Parathyroid adenoma (tissue), 2 donors: ENCODE measurements around the gene RHEX.

Experiments
- H2AFZ ChIP-seq: fragments of 300-600 bp; sonication (generic); one replicate; pipeline ENCODE4 v1.7.0; 2017; ENCODE audit warnings: antibody characterized with exemption, mild to moderate bottlenecking
- H3K27ac ChIP-seq: fragments of 300-600 bp; sonication (generic); one replicate; pipeline ENCODE4 v1.7.0; 2017
- H3K27me3 ChIP-seq: fragments of 300-600 bp; sonication (generic); one replicate; pipeline ENCODE4 v1.7.0; 2017; ENCODE audit warnings: low read length; ENCODE audit not compliant: control insufficient read depth, insufficient read depth
- H3K36me3 ChIP-seq: fragments of 300-600 bp; sonication (generic); one replicate; pipeline ENCODE4 v1.7.0; 2017; ENCODE audit warnings: low read length; ENCODE audit not compliant: control insufficient read depth, insufficient read depth
- H3K4me1 ChIP-seq: fragments of 300-600 bp; sonication (generic); one replicate; pipeline ENCODE4 v1.7.0; 2017; ENCODE audit warnings: control low read depth
- H3K4me2 ChIP-seq: fragments of 300-600 bp; sonication (generic); one replicate; pipeline ENCODE4 v1.7.0; 2017; ENCODE audit warnings: low read length
- H3K4me3 ChIP-seq: fragments of 300-600 bp; sonication (generic); one replicate; pipeline ENCODE4 v1.7.0; 2017; ENCODE audit warnings: low read depth, low read length
- H3K79me2 ChIP-seq: fragments of 300-600 bp; sonication (generic); one replicate; pipeline ENCODE4 v1.7.0; 2017; ENCODE audit warnings: control low read depth
- H3K9ac ChIP-seq: fragments of 300-600 bp; sonication (generic); one replicate; pipeline ENCODE4 v1.7.0; 2017; ENCODE audit warnings: mild to moderate bottlenecking
- H3K9me3 ChIP-seq: fragments of 300-600 bp; sonication (generic); one replicate; pipeline ENCODE4 v1.7.0; 2017; ENCODE audit warnings: low read length; ENCODE audit not compliant: control insufficient read depth
- TF ChIP-seq, protein P1 (sequence below): fragments of 300-600 bp; sonication (generic); IDR thresholded peaks from one replicate; pipeline ENCODE4 v1.7.0; 2017; ENCODE audit warnings: antibody characterized with exemption, mild to moderate bottlenecking
- donor health status: primary hyperparathyroidism.

RHEX gene

DNA sequence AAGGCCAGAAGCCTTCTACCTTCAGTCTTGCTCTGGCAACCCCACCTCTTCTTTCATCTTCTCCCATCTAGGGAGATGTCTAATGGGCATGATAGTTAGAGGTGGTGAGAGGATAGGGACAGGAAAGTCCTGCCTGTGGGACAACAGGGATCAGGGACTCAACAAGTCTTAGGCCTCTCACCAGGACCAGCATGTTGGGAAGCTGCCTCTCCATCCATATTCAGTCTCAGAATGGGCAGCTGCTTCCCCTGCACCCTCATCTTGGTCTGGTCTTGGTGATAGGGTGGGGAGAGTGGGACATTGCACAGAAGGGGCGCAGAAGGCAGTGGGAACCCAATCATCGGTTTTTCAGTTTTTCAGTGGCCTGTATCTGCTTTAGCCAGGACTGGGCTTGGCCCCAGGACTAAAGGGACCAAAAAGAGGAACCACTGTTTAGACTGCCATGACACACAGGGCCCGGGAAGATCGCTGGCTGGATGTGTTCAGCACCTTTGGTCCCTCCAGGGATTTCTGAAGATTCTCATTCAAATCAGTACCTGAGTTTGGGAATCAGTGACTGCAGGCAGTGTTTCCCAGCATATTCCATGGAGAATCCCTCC is 12.7 kb downstream of the RHEX start:
- H3K79me2 ChIP-seq = no peaks in the 10 kb centered on the region
- H3K27ac ChIP-seq = no peak overlapping the region
- H3K4me2 ChIP-seq = no peak overlapping the region
- TF ChIP-seq, protein P1, sequence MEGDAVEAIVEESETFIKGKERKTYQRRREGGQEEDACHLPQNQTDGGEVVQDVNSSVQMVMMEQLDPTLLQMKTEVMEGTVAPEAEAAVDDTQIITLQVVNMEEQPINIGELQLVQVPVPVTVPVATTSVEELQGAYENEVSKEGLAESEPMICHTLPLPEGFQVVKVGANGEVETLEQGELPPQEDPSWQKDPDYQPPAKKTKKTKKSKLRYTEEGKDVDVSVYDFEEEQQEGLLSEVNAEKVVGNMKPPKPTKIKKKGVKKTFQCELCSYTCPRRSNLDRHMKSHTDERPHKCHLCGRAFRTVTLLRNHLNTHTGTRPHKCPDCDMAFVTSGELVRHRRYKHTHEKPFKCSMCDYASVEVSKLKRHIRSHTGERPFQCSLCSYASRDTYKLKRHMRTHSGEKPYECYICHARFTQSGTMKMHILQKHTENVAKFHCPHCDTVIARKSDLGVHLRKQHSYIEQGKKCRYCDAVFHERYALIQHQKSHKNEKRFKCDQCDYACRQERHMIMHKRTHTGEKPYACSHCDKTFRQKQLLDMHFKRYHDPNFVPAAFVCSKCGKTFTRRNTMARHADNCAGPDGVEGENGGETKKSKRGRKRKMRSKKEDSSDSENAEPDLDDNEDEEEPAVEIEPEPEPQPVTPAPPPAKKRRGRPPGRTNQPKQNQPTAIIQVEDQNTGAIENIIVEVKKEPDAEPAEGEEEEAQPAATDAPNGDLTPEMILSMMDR = no peak
- H3K9me3 ChIP-seq = no peaks in the 10 kb centered on the region
- H3K9ac ChIP-seq = no peak overlapping the region
- H3K4me3 ChIP-seq = no peak overlapping the region
- no peaks in the 10 kb centered on the region for H3K4me1 ChIP-seq
- no peaks in the 10 kb centered on the region for H3K36me3 ChIP-seq
- no peaks in the 10 kb centered on the region for H3K27me3 ChIP-seq
- H2AFZ ChIP-seq = no peak overlapping the region

DNA sequence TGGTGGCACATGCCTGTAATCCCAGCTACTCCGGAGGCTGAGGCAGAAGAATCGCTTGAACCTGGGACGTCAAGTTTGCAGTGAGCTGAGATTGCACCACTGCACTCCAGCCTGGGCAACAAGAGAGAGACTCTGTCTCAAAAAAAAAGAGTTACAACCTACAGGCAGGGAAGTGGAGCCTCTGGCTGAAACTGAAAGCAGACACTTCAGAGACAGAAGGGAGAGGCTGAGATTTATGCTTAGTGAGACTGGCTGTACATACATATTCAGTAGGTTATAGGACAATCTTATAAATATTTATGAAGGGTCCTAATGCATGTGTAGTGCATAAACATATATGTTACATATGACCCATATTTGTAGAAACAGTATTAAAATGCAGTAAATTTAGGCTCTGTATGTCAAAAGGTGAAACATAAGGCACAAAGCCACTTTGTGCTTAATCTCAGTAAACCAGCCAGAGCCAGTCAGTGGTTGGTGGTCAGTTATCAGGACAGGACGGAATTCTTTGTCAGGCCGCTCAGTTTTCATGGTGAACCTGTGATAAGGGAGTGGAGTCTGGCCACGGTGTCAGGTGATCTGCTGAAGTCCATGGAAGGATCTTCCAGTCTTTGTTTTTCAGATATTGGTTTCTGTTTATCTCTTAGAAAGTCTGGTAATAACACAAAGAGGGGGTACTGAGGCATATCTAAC is 13.7 kb downstream of the RHEX start:
- no peak overlapping the region for H3K9ac ChIP-seq
- H3K9me3 ChIP-seq = no peaks in the 10 kb centered on the region
- no peaks in the 10 kb centered on the region for H3K27me3 ChIP-seq
- no peaks in the 10 kb centered on the region for H3K4me1 ChIP-seq
- H3K27ac ChIP-seq = no peak overlapping the region
- H3K4me2 ChIP-seq = no peak overlapping the region
- TF ChIP-seq, protein P1 = no peak
- no peaks in the 10 kb centered on the region for H3K36me3 ChIP-seq
- no peaks in the 10 kb centered on the region for H3K79me2 ChIP-seq
- no peak overlapping the region for H3K4me3 ChIP-seq
- H2AFZ ChIP-seq = no peak overlapping the region

DNA sequence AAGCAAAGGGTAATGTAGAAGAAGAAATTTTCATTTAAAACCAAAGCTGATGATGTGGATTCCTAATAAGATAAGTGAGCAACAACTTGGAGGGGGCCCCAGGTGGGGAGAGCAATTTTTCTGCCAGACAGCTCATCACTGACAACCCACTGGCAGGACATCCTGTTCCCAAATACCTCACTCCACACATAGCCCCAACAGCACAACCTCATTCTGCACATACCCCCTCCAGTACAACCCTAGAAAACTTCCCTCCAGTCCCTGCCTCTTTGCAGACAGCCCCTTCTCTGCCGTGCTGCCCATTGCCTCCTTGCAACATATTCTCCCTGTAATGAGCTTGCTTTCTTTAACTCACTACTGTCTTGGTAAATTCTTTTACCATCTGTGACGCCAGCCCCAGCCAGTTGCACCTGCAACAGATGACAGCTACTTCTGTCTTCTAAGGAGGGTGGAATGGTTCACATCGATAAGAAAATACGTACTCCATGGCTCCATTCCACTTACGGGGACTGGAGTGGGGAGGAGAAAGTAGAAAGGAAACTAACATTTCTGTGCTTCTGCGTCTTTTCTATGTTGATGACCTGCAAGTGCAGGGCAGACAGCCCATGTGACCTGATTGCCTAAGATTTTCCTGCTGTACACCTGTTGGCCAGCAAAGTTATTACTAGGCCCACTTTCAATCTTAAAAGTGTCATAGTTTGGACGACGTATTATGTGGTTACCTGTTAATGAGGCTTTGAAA is 14.7 kb downstream of the RHEX start:
- Histone ChIP-seq H3K36me3 (no peaks in the 10 kb centered on the region), H3K4me1 (no peaks in the 10 kb centered on the region), H3K27ac (no peak overlapping the region), H3K9me3 (no peaks in the 10 kb centered on the region), H2AFZ (no peak overlapping the region), H3K4me3 (no peak overlapping the region), H3K9ac (no peak overlapping the region), H3K79me2 (no peaks in the 10 kb centered on the region), H3K4me2 (no peak overlapping the region), H3K27me3 (no peaks in the 10 kb centered on the region)
- TF ChIP-seq, protein P1 = no peak

DNA sequence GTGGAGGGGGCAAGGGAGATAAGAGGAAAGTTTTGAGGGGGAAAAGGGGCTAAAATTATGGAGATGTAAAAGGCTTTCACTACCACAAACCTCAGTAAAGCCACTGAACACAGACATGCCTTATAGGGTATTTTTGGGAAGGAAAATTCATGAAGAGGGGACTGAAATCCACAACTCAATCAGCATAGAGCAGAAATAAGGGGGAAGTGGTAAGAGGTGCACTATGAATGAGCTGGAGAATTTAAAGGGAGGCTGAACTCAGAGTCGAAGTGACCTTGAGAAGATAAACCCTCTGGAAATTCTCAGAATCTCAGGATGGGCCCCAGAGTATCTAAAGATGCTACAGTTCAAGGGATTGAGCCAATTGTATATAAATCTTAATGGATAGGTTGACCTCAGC is 15.3 kb downstream of the RHEX start:
- H3K9me3 ChIP-seq = no peaks in the 10 kb centered on the region
- H3K4me3 ChIP-seq = no peak overlapping the region
- H3K27ac ChIP-seq = no peak overlapping the region
- no peak overlapping the region for H3K4me2 ChIP-seq
- no peak overlapping the region for H3K9ac ChIP-seq
- no peaks in the 10 kb centered on the region for H3K27me3 ChIP-seq
- no peaks in the 10 kb centered on the region for H3K79me2 ChIP-seq
- H3K4me1 ChIP-seq = no peaks in the 10 kb centered on the region
- TF ChIP-seq, protein P1 = no peak
- no peaks in the 10 kb centered on the region for H3K36me3 ChIP-seq
- H2AFZ ChIP-seq = no peak overlapping the region
